Rectal smooth muscle tissue (tissue), 1 donor: ENCODE results near the gene NPEPL1.

ENCODE experiments used
- H3K27ac ChIP-seq: one replicate; pipeline ENCODE4 v1.7.0; 2013; ENCODE audit warnings: low read depth, low read length, inconsistent platforms
- H3K27me3 ChIP-seq: one replicate; pipeline ENCODE4 v1.7.0; 2013; ENCODE audit warnings: low read length; ENCODE audit not compliant: control insufficient read depth, insufficient read depth
- H3K36me3 ChIP-seq: one replicate; pipeline ENCODE4 v1.7.0; 2013; ENCODE audit warnings: low read length; ENCODE audit not compliant: control insufficient read depth, insufficient read depth
- H3K4me1 ChIP-seq: one replicate; pipeline ENCODE4 v1.7.0; 2013; ENCODE audit warnings: low read length; ENCODE audit not compliant: control insufficient read depth, insufficient read depth
- H3K4me3 ChIP-seq: one replicate; pipeline ENCODE4 v1.7.0; 2013; ENCODE audit warnings: low read length
- H3K9ac ChIP-seq: one replicate; pipeline ENCODE4 v1.7.0; 2013; ENCODE audit warnings: low read length

NPEPL1 gene

DNA sequence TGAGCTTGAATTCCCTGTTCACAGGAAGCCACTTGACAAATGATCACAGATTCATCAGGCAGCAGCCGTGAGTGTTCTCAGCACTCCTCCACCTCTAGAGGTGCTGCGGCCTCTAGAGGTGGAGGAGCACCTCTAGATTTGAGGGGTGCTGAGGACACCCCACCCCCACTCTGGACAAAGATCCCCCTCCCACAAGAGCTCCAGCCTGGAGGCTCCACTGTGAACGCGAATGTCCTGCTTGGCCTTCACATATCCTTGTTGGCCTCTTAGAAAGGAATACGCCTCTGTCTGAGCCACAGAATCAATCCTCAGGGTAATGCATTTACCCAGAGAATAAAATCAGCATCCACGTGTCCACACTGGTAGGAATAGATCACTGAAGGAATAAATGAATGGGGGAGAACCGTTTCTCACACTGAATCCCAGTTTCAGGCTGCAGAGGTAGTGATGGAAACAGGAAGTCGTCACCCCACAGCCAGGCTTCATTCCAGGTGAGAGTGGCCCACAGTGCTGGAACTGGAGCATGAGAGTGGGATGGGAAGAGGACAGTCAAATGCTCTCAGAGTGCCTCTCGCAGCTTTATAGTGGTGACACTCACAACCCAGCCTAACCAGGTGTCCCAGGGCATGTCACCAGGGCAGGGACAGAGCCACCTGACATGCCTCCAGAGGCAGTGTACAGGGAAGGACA, 16.6 kb downstream of the NPEPL1 start:
- Histone ChIP-seq H3K27ac (no peak overlapping the region), H3K4me3 (no peak overlapping the region), H3K9ac (no peak overlapping the region), H3K4me1 (peaks cover 2% of the 10 kb centered on the region), H3K36me3 (peaks cover 3% of the 10 kb centered on the region), H3K27me3 (no peaks in the 10 kb centered on the region)

DNA sequence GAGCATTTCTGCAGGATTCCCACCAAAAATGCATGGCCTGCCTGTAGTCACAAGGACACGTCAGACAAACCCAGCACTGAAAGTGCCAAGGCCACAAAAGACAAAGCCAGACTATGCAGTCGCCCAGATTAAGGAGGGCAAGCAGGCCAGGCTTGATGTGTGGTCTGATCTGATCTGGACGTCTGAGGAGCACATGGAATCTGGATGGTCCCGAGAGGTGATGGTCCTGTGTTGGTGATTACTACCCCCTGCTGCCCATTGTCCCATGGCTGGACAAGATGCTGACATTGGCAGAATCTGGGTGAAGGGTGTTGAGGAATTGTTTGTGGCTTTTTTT, 17.1 kb downstream of the NPEPL1 start:
- Histone ChIP-seq H3K27ac (no peak overlapping the region), H3K4me1 (peaks cover 2% of the 10 kb centered on the region), H3K36me3 (peaks cover 3% of the 10 kb centered on the region), H3K9ac (no peak overlapping the region), H3K27me3 (no peaks in the 10 kb centered on the region), H3K4me3 (no peak overlapping the region)

DNA sequence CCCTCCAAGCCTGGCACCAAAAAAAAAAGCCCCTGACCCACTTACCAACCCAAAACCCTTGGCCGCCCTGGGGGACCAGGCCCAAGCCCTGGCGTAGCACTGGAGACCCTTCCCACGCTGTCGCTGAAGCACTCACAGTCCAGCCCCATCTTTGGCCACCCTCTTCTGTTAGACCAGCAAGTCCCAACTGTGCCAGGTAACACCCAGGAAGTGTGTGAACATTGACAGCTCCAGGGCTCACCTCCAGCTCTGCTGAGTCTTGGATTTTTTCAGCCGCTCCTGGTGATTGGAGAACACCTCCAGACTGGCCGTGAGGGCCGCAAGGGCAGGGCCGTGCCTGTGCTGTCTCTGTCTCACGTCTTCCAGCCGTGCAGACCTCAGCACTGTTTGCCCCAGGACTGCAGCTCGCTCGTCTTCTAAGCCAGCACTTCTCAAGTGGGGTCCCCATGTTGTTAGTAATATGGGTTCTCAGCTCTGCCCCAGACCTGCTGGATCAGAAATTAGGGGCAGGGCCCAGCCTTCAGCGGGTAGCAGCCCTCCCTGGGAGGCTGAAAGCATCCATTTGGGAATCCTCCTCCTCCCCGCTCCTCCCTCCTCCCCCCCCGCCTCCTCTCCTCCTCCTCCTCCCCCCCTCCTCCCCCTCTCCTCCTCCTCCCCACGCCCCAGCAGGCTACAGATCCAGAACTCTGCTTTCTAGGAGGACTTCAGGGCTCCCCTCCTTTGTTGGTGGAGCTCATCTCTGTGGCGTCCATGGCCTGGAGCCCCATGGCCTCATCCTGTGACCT, 18.1 kb downstream of the NPEPL1 start:
- H3K36me3 ChIP-seq, result peaks cover 3% of the 10 kb centered on the region
- no peak overlapping the region for H3K27ac ChIP-seq
- no peaks in the 10 kb centered on the region for H3K27me3 ChIP-seq
- H3K9ac ChIP-seq, result no peak overlapping the region
- H3K4me3 ChIP-seq, result no peak overlapping the region
- H3K4me1 ChIP-seq, result peaks cover 2% of the 10 kb centered on the region

DNA sequence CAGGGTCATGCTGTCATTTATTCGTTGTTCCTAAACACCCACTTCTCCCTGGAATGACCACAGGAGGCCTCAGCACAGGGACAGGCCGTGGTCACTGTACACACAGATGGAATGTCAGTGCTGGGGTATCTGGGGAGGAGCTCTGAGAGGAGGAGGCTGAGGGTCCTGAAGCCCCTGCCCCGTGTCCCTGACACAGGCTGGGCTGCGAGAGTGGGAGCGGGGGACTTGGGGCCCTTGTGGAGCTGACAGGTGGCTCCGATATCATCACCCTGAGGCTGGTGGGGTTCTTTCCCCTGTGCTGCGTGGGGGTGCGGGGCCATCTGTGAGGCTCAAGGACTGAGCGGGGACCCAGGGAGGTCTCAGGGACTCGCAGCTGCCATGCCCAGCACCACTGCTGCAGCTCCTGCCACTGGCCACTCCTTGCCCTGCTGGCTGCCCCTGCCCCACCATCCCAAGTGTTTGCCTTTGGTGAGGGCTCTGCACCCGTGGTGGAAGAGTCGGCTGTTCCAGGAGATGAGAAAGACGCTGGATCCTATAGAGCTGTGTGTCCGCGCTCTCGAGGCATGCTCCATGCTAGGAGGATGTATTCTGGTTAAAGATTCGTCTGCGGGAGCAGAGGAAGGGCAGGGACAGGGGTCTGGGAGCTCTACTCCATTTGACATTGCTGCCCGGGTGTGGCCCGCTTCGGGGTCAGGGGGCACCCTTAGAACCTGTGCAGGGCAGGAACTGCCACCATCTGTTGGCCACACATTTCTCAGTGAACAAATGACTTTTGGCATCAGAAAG, 18.9 kb downstream of the NPEPL1 start:
- H3K4me3 ChIP-seq, result no peak overlapping the region
- no peaks in the 10 kb centered on the region for H3K4me1 ChIP-seq
- H3K27me3 ChIP-seq, result no peaks in the 10 kb centered on the region
- no peak overlapping the region for H3K27ac ChIP-seq
- H3K36me3 ChIP-seq, result no peaks in the 10 kb centered on the region
- H3K9ac ChIP-seq, result no peak overlapping the region

GRCh38 chr20:58712151-58712791, 19.7 kb downstream of the NPEPL1 start:
- no peak overlapping the region for H3K4me3 ChIP-seq
- H3K36me3 ChIP-seq, result no peaks in the 10 kb centered on the region
- no peaks in the 10 kb centered on the region for H3K27me3 ChIP-seq
- no peaks in the 10 kb centered on the region for H3K4me1 ChIP-seq
- H3K27ac ChIP-seq, result no peak overlapping the region
- H3K9ac ChIP-seq, result no peak overlapping the region

DNA sequence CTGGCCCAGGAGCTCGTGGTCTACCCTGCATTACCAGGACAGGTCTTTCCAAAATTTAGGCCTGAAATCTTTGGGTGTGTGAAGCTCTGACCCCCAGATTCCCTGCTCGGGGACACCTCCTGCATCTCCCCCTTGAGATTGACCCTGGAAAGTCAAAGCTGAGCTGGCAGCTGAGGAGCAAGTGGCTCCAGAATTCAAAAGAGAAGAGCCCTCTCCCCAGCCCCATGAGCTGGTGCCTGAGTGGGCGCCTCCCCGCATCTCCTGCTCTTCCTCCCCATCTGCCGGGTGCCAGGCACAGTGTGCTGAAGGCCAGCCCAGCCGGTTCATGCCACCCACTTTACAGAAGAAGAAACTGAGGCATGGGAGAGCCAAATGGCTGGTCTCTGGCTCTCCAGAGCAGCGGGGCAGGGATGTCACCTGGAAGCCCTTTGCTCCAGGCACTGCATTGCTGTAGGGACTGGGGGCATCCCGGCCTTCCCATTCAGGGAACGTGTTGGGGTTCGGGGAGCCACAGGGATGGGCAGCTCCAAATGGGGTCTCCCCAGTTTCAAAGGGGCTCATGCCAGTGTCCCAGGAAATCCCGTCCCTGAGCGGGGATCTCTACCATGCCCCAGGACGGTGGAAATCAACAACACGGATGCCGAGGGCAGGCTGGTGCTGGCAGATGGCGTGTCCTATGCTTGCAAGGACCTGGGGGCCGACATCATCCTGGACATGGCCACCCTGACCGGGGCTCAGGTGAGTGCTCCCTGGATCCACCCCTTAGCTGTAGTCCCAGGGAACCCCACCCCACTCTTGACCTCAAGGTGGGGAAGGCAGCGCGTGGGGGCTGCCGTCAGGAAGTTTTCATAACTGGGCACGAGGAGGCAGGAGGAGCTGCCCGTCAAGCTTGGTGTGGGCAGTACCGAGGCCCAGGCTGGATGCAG, 20.5 kb downstream of the NPEPL1 start:
- no peaks in the 10 kb centered on the region for H3K36me3 ChIP-seq
- H3K9ac ChIP-seq, result no peak overlapping the region
- H3K4me3 ChIP-seq, result no peak overlapping the region
- H3K4me1 ChIP-seq, result no peaks in the 10 kb centered on the region
- H3K27ac ChIP-seq, result no peak overlapping the region
- no peaks in the 10 kb centered on the region for H3K27me3 ChIP-seq

DNA sequence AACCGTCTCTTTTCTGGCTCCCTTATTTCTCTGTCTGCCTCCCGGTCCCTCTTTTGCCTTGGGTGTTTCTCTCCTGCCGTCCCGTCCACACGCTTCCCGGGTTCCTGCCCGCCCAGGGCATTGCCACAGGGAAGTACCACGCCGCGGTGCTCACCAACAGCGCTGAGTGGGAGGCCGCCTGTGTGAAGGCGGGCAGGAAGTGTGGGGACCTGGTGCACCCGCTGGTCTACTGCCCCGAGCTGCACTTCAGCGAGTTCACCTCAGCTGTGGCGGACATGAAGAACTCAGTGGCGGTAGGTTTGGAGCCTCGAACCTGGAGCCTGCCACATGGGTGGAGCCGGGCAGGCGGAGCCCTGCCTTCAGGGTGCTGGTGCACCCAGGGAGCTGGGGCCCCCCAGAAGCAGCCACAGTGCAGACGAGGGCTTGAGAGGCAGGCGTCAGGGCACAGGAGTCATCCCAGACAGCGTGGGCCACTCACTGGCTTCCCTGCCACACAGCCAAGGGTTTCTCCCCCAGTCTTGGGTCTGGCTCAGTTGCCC, 21.3 kb downstream of the NPEPL1 start:
- no peak overlapping the region for H3K27ac ChIP-seq
- no peak overlapping the region for H3K4me3 ChIP-seq
- no peak overlapping the region for H3K9ac ChIP-seq
- no peaks in the 10 kb centered on the region for H3K4me1 ChIP-seq
- no peaks in the 10 kb centered on the region for H3K36me3 ChIP-seq
- no peaks in the 10 kb centered on the region for H3K27me3 ChIP-seq

DNA sequence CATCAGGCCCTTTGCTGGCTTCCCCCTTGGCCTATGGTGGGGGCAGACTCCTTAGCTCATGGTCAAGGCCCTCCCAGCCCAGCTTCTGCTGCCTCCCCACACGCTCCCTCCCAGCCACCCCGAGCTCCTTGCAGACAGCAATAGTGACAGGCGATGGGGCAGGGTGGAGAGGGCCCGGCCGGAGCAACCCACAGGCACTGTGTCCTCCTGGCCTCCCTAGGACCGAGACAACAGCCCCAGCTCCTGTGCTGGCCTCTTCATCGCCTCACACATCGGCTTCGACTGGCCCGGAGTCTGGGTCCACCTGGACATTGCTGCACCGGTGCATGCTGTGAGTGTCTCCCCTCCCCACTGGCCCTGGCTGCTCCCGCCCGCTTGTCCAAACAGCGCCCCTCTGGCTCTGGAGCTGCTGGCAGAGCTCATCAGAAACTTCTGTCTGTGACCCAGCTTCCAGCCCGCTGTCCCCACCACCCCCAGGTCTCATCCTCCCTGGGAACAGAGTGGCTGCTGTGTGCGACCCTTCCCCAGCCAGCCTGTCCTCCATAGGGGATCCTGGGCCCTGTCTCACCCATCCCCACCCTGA, 21.8 kb downstream of the NPEPL1 start:
- Histone ChIP-seq H3K4me1 (no peaks in the 10 kb centered on the region), H3K27ac (no peak overlapping the region), H3K27me3 (no peaks in the 10 kb centered on the region), H3K9ac (no peak overlapping the region), H3K36me3 (no peaks in the 10 kb centered on the region), H3K4me3 (no peak overlapping the region)

GRCh38 chr20:58714923-58715351, 22.3 kb downstream of the NPEPL1 start:
- no peak overlapping the region for H3K4me3 ChIP-seq
- no peaks in the 10 kb centered on the region for H3K27me3 ChIP-seq
- H3K9ac ChIP-seq, result no peak overlapping the region
- no peaks in the 10 kb centered on the region for H3K36me3 ChIP-seq
- H3K4me1 ChIP-seq, result no peaks in the 10 kb centered on the region
- H3K27ac ChIP-seq, result no peak overlapping the region

DNA sequence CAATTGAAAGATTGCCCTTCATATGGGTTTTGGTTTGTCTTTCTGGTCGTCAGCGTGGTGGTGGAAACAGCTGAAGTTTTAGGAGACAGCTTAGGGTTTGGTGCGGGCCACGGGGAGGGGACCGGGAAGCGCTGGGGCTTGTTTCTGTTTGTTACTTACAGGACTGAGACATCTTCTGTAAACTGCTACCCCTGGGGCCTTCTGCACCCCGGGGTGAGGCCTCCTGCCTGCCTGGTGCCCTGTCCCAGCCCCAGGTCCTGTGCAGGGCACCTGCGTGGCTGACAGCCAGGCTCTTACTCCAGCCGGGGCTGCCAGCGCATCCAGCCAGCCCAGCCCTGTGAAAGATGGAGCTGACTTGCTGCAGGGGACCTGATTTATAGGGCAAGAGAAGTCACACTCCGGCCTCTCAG, 22.8 kb downstream of the NPEPL1 start:
- H3K4me1 ChIP-seq, result no peaks in the 10 kb centered on the region
- no peaks in the 10 kb centered on the region for H3K36me3 ChIP-seq
- H3K27ac ChIP-seq, result no peak overlapping the region
- no peak overlapping the region for H3K4me3 ChIP-seq
- H3K9ac ChIP-seq, result no peak overlapping the region
- no peaks in the 10 kb centered on the region for H3K27me3 ChIP-seq

DNA sequence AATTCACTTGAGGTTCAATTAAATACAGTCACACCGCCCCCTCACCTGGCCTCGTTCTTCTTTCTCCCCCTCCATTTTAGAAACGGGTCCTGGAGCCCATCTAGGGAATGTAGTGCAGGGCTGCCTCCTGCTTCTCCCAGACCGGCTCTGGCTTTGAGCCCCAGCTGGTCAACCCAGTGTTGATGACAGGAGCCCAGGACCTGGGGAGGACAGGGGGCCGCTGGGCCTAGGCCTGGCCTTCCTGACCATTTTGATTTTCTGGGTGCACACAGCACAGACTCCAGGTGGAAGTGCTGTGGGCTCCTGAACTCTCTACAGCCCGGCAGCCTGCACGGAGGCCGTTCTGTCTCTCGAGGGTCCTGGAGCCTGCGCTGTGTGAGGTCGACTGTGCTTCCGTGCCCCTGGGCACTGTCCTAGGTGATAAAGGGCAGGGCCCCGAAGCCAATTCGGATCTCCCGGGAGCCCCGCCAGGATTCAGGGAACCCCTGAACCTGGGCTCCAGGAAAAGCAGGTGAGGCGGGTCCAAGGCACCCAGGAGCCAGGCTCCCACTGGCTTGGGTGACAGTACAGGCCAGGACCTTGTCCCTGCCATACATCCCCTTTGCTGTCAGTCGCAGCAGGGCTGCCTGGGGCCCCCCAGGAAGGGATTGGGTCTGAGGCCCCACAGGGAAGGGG, 23.3 kb downstream of the NPEPL1 start:
- no peak overlapping the region for H3K9ac ChIP-seq
- H3K36me3 ChIP-seq, result no peaks in the 10 kb centered on the region
- H3K27me3 ChIP-seq, result no peaks in the 10 kb centered on the region
- no peak overlapping the region for H3K4me3 ChIP-seq
- no peak overlapping the region for H3K27ac ChIP-seq
- no peaks in the 10 kb centered on the region for H3K4me1 ChIP-seq
